Liver (tissue), 9 donors: ENCODE measurements around the gene CT45A1. TPM values are rescaled to one million over a fixed set of nuclear protein-coding genes. Genes with fewer than 3 reads are reported as not detected.
"Not testable (repeated sequence)": the region's sequence is repeated elsewhere in the genome, so short reads cannot be mapped to it uniquely, and the experiment has no call there.

Experiments used
- DNase-seq: peaks from one replicate; pipeline ENCODE4 v3.0.0-alpha.2; 2017; ENCODE audit warnings: low spot score
- H3K27ac ChIP-seq, 2 donors: one replicate each; pipeline ENCODE4 v1.7.0; 2013; ENCODE audit warnings: inconsistent platforms in 2 of 2, low read length in 2 of 2, control low read depth in 1 of 2, low read depth in 1 of 2, mild to moderate bottlenecking in 1 of 2
- H3K27me3 ChIP-seq, 4 donors: one replicate each; pipeline versions ENCODE4 v1.6.1 to v1.7.0; 2013; ENCODE audit warnings: low read length in 3 of 4, inconsistent platforms in 1 of 4, mild to moderate bottlenecking in 1 of 4, moderate library complexity in 1 of 4; ENCODE audit not compliant: control insufficient read depth in 4 of 4, insufficient read depth in 4 of 4
- H3K36me3 ChIP-seq, 4 donors: one replicate each; pipeline versions ENCODE4 v1.6.1 to v1.7.0; 2013; ENCODE audit warnings: low read length in 3 of 4, mild to moderate bottlenecking in 3 of 4, low read depth in 1 of 4, moderate library complexity in 1 of 4; ENCODE audit not compliant: control insufficient read depth in 4 of 4, insufficient read depth in 3 of 4
- H3K4me1 ChIP-seq, 4 donors: one replicate each; pipeline versions ENCODE4 v1.6.1 to v1.7.0; 2013; ENCODE audit warnings: low read length in 3 of 4, mild to moderate bottlenecking in 3 of 4, moderate library complexity in 1 of 4; ENCODE audit not compliant: control insufficient read depth in 4 of 4, insufficient read depth in 4 of 4
- H3K4me3 ChIP-seq, 3 donors: one replicate each; pipeline versions ENCODE4 v1.6.1 to v1.7.0; 2013; ENCODE audit warnings: low read length in 3 of 3, control low read depth in 1 of 3, low read depth in 1 of 3, mild to moderate bottlenecking in 1 of 3
- H3K9ac ChIP-seq, 2 donors: one replicate each; pipeline ENCODE4 v1.7.0; 2013; ENCODE audit warnings: low read length in 2 of 2, mild to moderate bottlenecking in 2 of 2, moderate library complexity in 2 of 2, control low read depth in 1 of 2, low read depth in 1 of 2
- H3K9me3 ChIP-seq, 4 donors: one replicate each; pipeline versions ENCODE4 v1.6.1 to v1.7.0; 2013; ENCODE audit warnings: low read length in 3 of 4; ENCODE audit not compliant: control insufficient read depth in 4 of 4
- EGR1 ChIP-seq, 2 donors: IDR thresholded peaks; 2 replicates each; pipeline ENCODE4 v1.6.1; 2016 to 2018; ENCODE audit warnings: antibody characterized with exemption in 2 of 2, low read depth in 2 of 2
- FOXA1 ChIP-seq: IDR thresholded peaks from 2 replicates; pipeline ENCODE4 v1.6.1; 2016; ENCODE audit warnings: antibody characterized with exemption
- FOXA2 ChIP-seq: IDR thresholded peaks from 2 replicates; pipeline ENCODE4 v1.6.1; 2016; ENCODE audit warnings: antibody characterized with exemption
- HNF4A ChIP-seq, 2 donors: conservative IDR thresholded peaks; 2 replicates each; pipeline ENCODE4 v1.6.1; 2016; ENCODE audit warnings: antibody characterized with exemption in 2 of 2, mild to moderate bottlenecking in 2 of 2
- HNF4G ChIP-seq: IDR thresholded peaks from 2 replicates; pipeline ENCODE4 v1.6.1; 2016; ENCODE audit warnings: antibody characterized with exemption
- JUND ChIP-seq, 2 donors: IDR thresholded peaks; 2 replicates each; pipeline ENCODE4 v1.6.1; 2016; ENCODE audit warnings: antibody characterized with exemption in 2 of 2
- NR2F2 ChIP-seq: IDR thresholded peaks from 2 replicates; pipeline ENCODE4 v1.6.1; 2016; ENCODE audit warnings: antibody characterized with exemption
- RAD21 ChIP-seq, 2 donors: IDR thresholded peaks; 2 replicates each; pipeline ENCODE4 v1.6.1; 2016; ENCODE audit warnings: antibody characterized with exemption in 2 of 2, mild to moderate bottlenecking in 2 of 2
- RXRA ChIP-seq, 2 donors: IDR thresholded peaks; 2 replicates each; pipeline ENCODE4 v1.6.1; 2017 to 2018; ENCODE audit warnings: antibody characterized with exemption in 2 of 2, mild to moderate bottlenecking in 1 of 2
- SP1 ChIP-seq: IDR thresholded peaks from 2 replicates; pipeline ENCODE4 v1.6.1; 2018; ENCODE audit warnings: antibody characterized with exemption, mild to moderate bottlenecking
- TAF1 ChIP-seq: conservative IDR thresholded peaks from 2 replicates; pipeline ENCODE4 v1.6.1; 2016; ENCODE audit warnings: antibody characterized with exemption, mild to moderate bottlenecking
- YY1 ChIP-seq: IDR thresholded peaks from 2 replicates; pipeline ENCODE4 v1.6.1; 2016; ENCODE audit warnings: antibody characterized with exemption, mild to moderate bottlenecking
- WGBS: extraction: QIAGEN DNeasy Blood & Tissue Kit; methylation state at CpG from one replicate; pipeline ENCODE4 v1.1.7; 2013; 5-methylcytosine and 5-hydroxymethylcytosine counted together
- polyA plus RNA-seq, 2 donors: library from polyadenylated mRNA; stranded (reverse) in 1 of 2; unstranded in 1 of 2; fragments of 200-250 nt in 1 of 2; fragments of >200 nt in 1 of 2; fragmentation: Nextera tagmentation in 1 of 2; extraction: Ambion mirVana in 1 of 2; gene quantifications; one replicate each; pipeline versions ENCODE4 v1.2.1 to v1.2.3, GENCODE V29; 2013 to 2015
- total RNA-seq, 2 donors: library from RNA; depleted of rRNA; stranded (reverse); fragments of >200 nt; gene quantifications; one replicate each; pipeline ENCODE4 v1.2.3, GENCODE V29; 2014
- TF ChIP-seq, protein P1 (sequence below): IDR thresholded peaks from 2 replicates; pipeline ENCODE4 v1.6.1; 2016; ENCODE audit warnings: antibody characterized with exemption, mild to moderate bottlenecking
- TF ChIP-seq, protein P2 (sequence below): IDR thresholded peaks from 2 replicates; pipeline ENCODE4 v1.6.1; 2016; ENCODE audit warnings: antibody characterized with exemption
- TF ChIP-seq, protein P3 (sequence below): fragments of 150-350 bp; IDR thresholded peaks from 2 replicates; pipeline ENCODE4 v1.5.1; 2017; ENCODE audit warnings: improper control_type of control experiment, low read depth, low read length; ENCODE audit not compliant: missing input control
- TF ChIP-seq, protein P4 (sequence below): IDR thresholded peaks from 2 replicates; pipeline ENCODE4 v1.6.1; 2016; ENCODE audit warnings: antibody characterized with exemption
- TF ChIP-seq, protein P5 (sequence below): IDR thresholded peaks from 2 replicates; pipeline ENCODE4 v1.6.1; 2016; ENCODE audit warnings: antibody characterized with exemption
- donor health status: healthy.
- donor health status: healthy.
- donor health status: healthy.
- donor health status: healthy.
- donor health status: healthy.

CT45A1 gene
- total and polyA plus RNA-seq, 4 donors: not detected

DNA sequence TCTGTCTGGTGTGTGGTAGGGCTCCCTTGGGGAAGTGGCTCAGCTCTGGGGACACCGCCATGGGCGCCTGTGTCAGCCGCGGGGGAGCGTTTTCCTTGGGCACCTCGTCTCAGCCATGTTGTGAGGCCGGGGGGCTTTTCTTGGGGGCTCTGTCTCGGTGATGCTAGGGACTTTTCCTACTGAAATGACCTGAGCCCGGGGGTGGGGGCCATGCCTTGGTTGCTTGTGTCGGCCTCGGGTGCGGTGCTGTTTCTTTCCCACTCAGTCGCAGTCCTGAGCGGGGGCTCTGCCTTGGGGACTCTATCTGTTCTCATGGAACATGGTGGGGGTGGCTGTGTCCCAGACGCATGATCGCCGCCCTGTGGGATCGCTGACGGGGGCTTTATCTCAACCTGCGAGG is 356 bp downstream of the CT45A1 start:
- DNase-seq: no peak
- H3K4me3 ChIP-seq: no peak overlapping the region
- WGBS: 90% methylated on average over 20 of the region's 20 CpGs
- TF ChIP-seq YY1: no peak
- no peak for TF ChIP-seq SP1
- no peaks in the 10 kb centered on the region for H3K4me1 ChIP-seq
- H3K36me3 ChIP-seq: no peaks in the 10 kb centered on the region
- H3K27me3 ChIP-seq: no peaks in the 10 kb centered on the region
- H3K9ac ChIP-seq: no peak overlapping the region
- no peaks in the 10 kb centered on the region for H3K9me3 ChIP-seq
- no peak overlapping the region for H3K27ac ChIP-seq

DNA sequence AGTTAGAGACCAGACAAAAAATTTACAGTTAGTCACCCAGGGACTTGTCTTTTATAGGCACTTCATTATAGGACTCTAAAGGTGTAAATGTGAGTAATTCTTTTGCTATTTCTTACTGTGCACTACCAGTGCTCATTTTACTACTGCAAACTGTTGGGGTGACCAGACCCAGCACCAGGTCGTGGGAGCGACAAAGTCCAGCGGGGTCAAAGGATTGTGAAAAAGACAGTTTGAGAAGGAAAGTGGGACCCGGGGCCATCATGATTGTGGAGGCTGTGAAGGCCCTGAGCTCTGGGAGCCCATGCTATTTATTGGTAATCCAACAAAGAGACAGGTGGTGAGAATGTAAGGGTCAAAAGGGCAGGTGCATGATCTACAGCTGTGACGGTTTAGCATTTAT is 21.2 kb downstream of the CT45A1 start:
- H3K9ac ChIP-seq, H3K4me3 ChIP-seq, H3K27me3 ChIP-seq, H3K4me1 ChIP-seq, H3K27ac ChIP-seq, H3K36me3 ChIP-seq, H3K9me3 ChIP-seq, DNase-seq: not testable (repeated sequence)
- 81% methylated on average over 5 of the region's 5 CpGs for WGBS

DNA sequence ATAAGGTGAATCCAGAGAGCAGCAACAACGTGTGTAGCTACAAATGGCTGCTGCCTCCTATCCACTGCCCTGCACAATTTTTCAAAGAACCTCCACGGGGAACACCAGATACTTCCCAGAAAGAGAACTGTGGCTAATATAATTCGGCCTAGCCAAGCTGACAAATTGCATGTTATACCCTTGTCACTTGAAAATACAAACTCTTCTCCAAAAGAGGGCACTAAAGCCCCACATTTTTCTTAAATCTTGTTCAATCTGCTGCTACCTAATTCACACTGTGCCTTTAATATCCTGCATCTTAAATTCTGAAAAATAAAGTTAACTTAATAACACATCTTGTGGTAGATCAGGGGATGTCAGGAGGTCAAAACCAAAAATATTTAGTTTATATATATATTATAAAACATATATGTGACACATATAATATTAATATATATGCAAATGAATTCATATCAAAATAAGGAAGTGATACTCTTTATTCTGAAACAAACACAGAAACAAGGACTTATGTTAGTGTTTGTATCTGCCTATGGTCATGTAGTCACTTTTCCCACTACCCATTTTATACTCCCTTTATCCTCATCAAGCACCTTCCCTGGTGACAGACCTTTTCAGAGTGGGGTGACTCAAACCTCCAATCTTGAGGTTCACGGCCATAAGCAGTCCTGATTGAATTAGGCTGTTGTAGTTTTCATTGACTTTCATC is 24.1 kb downstream of the CT45A1 start:
- TF ChIP-seq FOXA1 (no peak), HNF4G (no peak), NR2F2 (no peak), HNF4A (conservative IDR thresholded peaks at IDR 0.05) (no peak), RXRA (IDR thresholded peaks at IDR 0.05) (no peak), TAF1 (no peak), RAD21 (IDR thresholded peaks at IDR 0.05) (no peak), JUND (IDR thresholded peaks at IDR 0.05) (no peak), YY1 (no peak), EGR1 (IDR thresholded peaks at IDR 0.05; ENCODE audit: low read depth in 2 of 2) (no peak), SP1 (no peak), FOXA2 (no peak)
- TF ChIP-seq, protein P1, sequence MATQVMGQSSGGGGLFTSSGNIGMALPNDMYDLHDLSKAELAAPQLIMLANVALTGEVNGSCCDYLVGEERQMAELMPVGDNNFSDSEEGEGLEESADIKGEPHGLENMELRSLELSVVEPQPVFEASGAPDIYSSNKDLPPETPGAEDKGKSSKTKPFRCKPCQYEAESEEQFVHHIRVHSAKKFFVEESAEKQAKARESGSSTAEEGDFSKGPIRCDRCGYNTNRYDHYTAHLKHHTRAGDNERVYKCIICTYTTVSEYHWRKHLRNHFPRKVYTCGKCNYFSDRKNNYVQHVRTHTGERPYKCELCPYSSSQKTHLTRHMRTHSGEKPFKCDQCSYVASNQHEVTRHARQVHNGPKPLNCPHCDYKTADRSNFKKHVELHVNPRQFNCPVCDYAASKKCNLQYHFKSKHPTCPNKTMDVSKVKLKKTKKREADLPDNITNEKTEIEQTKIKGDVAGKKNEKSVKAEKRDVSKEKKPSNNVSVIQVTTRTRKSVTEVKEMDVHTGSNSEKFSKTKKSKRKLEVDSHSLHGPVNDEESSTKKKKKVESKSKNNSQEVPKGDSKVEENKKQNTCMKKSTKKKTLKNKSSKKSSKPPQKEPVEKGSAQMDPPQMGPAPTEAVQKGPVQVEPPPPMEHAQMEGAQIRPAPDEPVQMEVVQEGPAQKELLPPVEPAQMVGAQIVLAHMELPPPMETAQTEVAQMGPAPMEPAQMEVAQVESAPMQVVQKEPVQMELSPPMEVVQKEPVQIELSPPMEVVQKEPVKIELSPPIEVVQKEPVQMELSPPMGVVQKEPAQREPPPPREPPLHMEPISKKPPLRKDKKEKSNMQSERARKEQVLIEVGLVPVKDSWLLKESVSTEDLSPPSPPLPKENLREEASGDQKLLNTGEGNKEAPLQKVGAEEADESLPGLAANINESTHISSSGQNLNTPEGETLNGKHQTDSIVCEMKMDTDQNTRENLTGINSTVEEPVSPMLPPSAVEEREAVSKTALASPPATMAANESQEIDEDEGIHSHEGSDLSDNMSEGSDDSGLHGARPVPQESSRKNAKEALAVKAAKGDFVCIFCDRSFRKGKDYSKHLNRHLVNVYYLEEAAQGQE: no peak
- TF ChIP-seq, protein P2, sequence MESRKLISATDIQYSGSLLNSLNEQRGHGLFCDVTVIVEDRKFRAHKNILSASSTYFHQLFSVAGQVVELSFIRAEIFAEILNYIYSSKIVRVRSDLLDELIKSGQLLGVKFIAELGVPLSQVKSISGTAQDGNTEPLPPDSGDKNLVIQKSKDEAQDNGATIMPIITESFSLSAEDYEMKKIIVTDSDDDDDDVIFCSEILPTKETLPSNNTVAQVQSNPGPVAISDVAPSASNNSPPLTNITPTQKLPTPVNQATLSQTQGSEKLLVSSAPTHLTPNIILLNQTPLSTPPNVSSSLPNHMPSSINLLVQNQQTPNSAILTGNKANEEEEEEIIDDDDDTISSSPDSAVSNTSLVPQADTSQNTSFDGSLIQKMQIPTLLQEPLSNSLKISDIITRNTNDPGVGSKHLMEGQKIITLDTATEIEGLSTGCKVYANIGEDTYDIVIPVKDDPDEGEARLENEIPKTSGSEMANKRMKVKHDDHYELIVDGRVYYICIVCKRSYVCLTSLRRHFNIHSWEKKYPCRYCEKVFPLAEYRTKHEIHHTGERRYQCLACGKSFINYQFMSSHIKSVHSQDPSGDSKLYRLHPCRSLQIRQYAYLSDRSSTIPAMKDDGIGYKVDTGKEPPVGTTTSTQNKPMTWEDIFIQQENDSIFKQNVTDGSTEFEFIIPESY: no peak
- TF ChIP-seq, protein P3, sequence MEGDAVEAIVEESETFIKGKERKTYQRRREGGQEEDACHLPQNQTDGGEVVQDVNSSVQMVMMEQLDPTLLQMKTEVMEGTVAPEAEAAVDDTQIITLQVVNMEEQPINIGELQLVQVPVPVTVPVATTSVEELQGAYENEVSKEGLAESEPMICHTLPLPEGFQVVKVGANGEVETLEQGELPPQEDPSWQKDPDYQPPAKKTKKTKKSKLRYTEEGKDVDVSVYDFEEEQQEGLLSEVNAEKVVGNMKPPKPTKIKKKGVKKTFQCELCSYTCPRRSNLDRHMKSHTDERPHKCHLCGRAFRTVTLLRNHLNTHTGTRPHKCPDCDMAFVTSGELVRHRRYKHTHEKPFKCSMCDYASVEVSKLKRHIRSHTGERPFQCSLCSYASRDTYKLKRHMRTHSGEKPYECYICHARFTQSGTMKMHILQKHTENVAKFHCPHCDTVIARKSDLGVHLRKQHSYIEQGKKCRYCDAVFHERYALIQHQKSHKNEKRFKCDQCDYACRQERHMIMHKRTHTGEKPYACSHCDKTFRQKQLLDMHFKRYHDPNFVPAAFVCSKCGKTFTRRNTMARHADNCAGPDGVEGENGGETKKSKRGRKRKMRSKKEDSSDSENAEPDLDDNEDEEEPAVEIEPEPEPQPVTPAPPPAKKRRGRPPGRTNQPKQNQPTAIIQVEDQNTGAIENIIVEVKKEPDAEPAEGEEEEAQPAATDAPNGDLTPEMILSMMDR: no peak
- TF ChIP-seq, protein P4, sequence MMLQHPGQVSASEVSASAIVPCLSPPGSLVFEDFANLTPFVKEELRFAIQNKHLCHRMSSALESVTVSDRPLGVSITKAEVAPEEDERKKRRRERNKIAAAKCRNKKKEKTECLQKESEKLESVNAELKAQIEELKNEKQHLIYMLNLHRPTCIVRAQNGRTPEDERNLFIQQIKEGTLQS: no peak
- TF ChIP-seq, protein P5, sequence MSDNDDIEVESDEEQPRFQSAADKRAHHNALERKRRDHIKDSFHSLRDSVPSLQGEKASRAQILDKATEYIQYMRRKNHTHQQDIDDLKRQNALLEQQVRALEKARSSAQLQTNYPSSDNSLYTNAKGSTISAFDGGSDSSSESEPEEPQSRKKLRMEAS: no peak
- Histone ChIP-seq H3K36me3 (no peaks in the 10 kb centered on the region), H3K27ac (no peak overlapping the region), H3K27me3 (no peaks in the 10 kb centered on the region), H3K9me3 (no peaks in the 10 kb centered on the region), H3K9ac (no peak overlapping the region), H3K4me1 (no peaks in the 10 kb centered on the region), H3K4me3 (no peak overlapping the region)
- WGBS: 49% methylated on average over 4 of the region's 4 CpGs
- no peak for DNase-seq
